IMR-90 (cell line): ENCODE measurements around the gene LTN1. TPM values are rescaled to one million over a fixed set of nuclear protein-coding genes. Genes with fewer than 3 reads are reported as not detected.

ENCODE experiments used
- ATAC-seq: fragments of 200-7000 bp; cut with Tn5 transposase; 2 replicates; pipeline ENCODE4 v1.9.1; 2020; ENCODE audit warnings: low read depth, mild to moderate bottlenecking, moderate library complexity
- BruUV-seq: library from RNA; stranded (reverse); fragments of 400-500 nt; replicated peaks from 2 replicates; lab custom pipeline; 2021; lab: Mats Ljungman, UMichigan
- CTCF ChIA-PET: fragments of 300-600 bp; formaldehyde crosslinking; extraction: SDS; loops from one replicate; lab custom pipeline; 2021; ENCODE audit warnings: antibody characterized with exemption; lab: Yijun Ruan, JAX
- POLR2A ChIA-PET: fragments of 300-600 bp; sonication (Branson Sonifier 250); formaldehyde crosslinking; loops from one replicate; lab custom pipeline; 2022; ENCODE audit warnings: antibody characterized with exemption; ENCODE audit not compliant: unreplicated experiment; lab: Charles Lee
- DNase-seq: peaks from one replicate; pipeline ENCODE4 v3.0.0; 2013
- H2AFZ ChIP-seq: replicated peaks from 2 replicates; pipeline ENCODE3; 2013; ENCODE audit warnings: low read length, mild to moderate bottlenecking; ENCODE audit not compliant: poor library complexity
- H2AK5ac ChIP-seq: 2 replicates; pipeline ENCODE4 v1.6.1; 2013; ENCODE audit warnings: low read depth, low read length, inconsistent platforms
- H2AK9ac ChIP-seq: replicated peaks from 2 replicates; pipeline ENCODE3; 2013; ENCODE audit warnings: mild to moderate bottlenecking, low read depth, low read length, moderate library complexity; ENCODE audit not compliant: poor library complexity
- H2BK120ac ChIP-seq: 2 replicates; pipeline ENCODE4 v1.6.1; 2013; ENCODE audit warnings: low read depth, low read length, inconsistent platforms
- H2BK15ac ChIP-seq: 3 replicates; pipeline ENCODE4 v1.6.1; 2013; ENCODE audit warnings: low read depth, low read length, inconsistent platforms
- H2BK20ac ChIP-seq: 2 replicates; pipeline ENCODE4 v1.6.1; 2013; ENCODE audit warnings: low read depth, mild to moderate bottlenecking, inconsistent platforms, low read length, moderate library complexity
- H2BK5ac ChIP-seq: 2 replicates; pipeline ENCODE4 v1.6.1; 2013; ENCODE audit warnings: mild to moderate bottlenecking, low read depth, low read length, inconsistent platforms; ENCODE audit not compliant: poor library complexity, severe bottlenecking
- H3K14ac ChIP-seq: replicated peaks from 2 replicates; pipeline ENCODE4 v1.6.1; 2013; ENCODE audit warnings: low read depth, low read length, inconsistent platforms
- H3K18ac ChIP-seq: 2 replicates; pipeline ENCODE4 v1.6.1; 2013; ENCODE audit warnings: low read depth, low read length, control low read depth
- H3K23ac ChIP-seq: 2 replicates; pipeline ENCODE4 v1.6.1; 2013; ENCODE audit warnings: low read depth, low read length, inconsistent platforms
- H3K27ac ChIP-seq: 2 replicates; pipeline ENCODE4 v1.5.1; 2013; ENCODE audit warnings: mild to moderate bottlenecking, control low read depth, low read length; ENCODE audit not compliant: insufficient read depth
- H3K27me3 ChIP-seq: 2 replicates; pipeline ENCODE4 v1.6.1; 2013; ENCODE audit warnings: low read length; ENCODE audit not compliant: control insufficient read depth, insufficient read depth
- H3K36me3 ChIP-seq: 2 replicates; pipeline ENCODE4 v1.6.1; 2013; ENCODE audit warnings: low read length, mixed read lengths; ENCODE audit not compliant: control insufficient read depth, insufficient read depth
- H3K4ac ChIP-seq: 2 replicates; pipeline ENCODE4 v1.6.1; 2013; ENCODE audit warnings: low read depth, low read length, inconsistent platforms
- H3K4me1 ChIP-seq: 2 replicates; pipeline ENCODE4 v1.6.1; 2013; ENCODE audit warnings: low read length, mixed read lengths; ENCODE audit not compliant: control insufficient read depth, insufficient read depth
- H3K4me2 ChIP-seq: 2 replicates; pipeline ENCODE4 v1.6.1; 2013; ENCODE audit warnings: low read depth, mild to moderate bottlenecking, control low read depth, low read length, moderate library complexity
- H3K4me3 ChIP-seq: 2 replicates; pipeline ENCODE4 v1.5.1; 2013; ENCODE audit warnings: low read depth, mild to moderate bottlenecking, control low read depth, low read length, moderate library complexity; ENCODE audit not compliant: insufficient read depth
- H3K56ac ChIP-seq: 2 replicates; pipeline ENCODE4 v1.6.1; 2013; ENCODE audit warnings: low read length, inconsistent platforms; ENCODE audit not compliant: insufficient read depth; ENCODE audit errors: extremely low read depth
- H3K79me1 ChIP-seq, 2 experiments: 2 replicates each; pipeline ENCODE4 v1.6.1; 2013; ENCODE audit warnings: low read length in 2 of 2, inconsistent platforms in 1 of 2, low read depth in 1 of 2
- H3K9ac ChIP-seq: 2 replicates; pipeline ENCODE4 v1.6.1; 2013; ENCODE audit warnings: low read depth, low read length, control low read depth
- H3K9me1 ChIP-seq: 2 replicates; pipeline ENCODE4 v1.6.1; 2013; ENCODE audit warnings: low read length, inconsistent platforms; ENCODE audit not compliant: insufficient read depth
- H3K9me3 ChIP-seq: 2 replicates; pipeline ENCODE4 v1.6.1; 2013; ENCODE audit warnings: low read length; ENCODE audit not compliant: control insufficient read depth, insufficient read depth
- H4K20me1 ChIP-seq: 2 replicates; pipeline ENCODE4 v1.6.1; 2013; ENCODE audit warnings: low read length, inconsistent platforms; ENCODE audit not compliant: insufficient read depth
- H4K5ac ChIP-seq: 2 replicates; pipeline ENCODE4 v1.6.1; 2013; ENCODE audit warnings: mild to moderate bottlenecking, low read depth, low read length, control low read depth
- H4K8ac ChIP-seq, 2 experiments: 2 replicates each; pipeline ENCODE4 v1.6.1; 2013; ENCODE audit warnings: low read depth in 2 of 2, low read length in 2 of 2, control low read depth in 1 of 2, inconsistent platforms in 1 of 2
- H4K91ac ChIP-seq: 2 replicates; pipeline ENCODE4 v1.6.1; 2013; ENCODE audit warnings: low read depth, low read length, inconsistent platforms; ENCODE audit not compliant: insufficient read depth
- CTCF ChIP-seq: conservative IDR thresholded peaks from 2 replicates; pipeline ENCODE4 v1.5.1; 2012; ENCODE audit warnings: mild to moderate bottlenecking, low read depth, low read length, improper control_type of control experiment
- MAZ ChIP-seq: IDR thresholded peaks from 2 replicates; pipeline ENCODE4 v1.6.1; 2012; ENCODE audit warnings: low read depth, mild to moderate bottlenecking, low read length, improper control_type of control experiment, moderate library complexity, borderline replicate concordance
- RAD21 ChIP-seq: IDR thresholded peaks from 2 replicates; pipeline ENCODE4 v1.6.1; 2012; ENCODE audit warnings: low read length, improper control_type of control experiment
- USF2 ChIP-seq: fragments of 150-350 bp; IDR thresholded peaks from 2 replicates; pipeline ENCODE4 v1.6.1; 2017; ENCODE audit warnings: mild to moderate bottlenecking, antibody characterized with exemption, low read length, low read depth
- WGBS, 2 experiments: methylation state at CpG; one replicate each; pipeline versions ENCODE4 v1.1.5 to v1.1.7; 2013; ENCODE audit warnings: missing lambda C conversion rate in 2 of 2; ENCODE audit not compliant: insufficient read length in 1 of 2; ENCODE audit errors: extremely low coverage in 2 of 2; 5-methylcytosine and 5-hydroxymethylcytosine counted together
- dilution Hi-C: fragments of 300-500 bp; cut with HindIII; formaldehyde crosslinking; loops from one replicate; pipeline ENCODE4 v1.14.3; 2018; ENCODE audit warnings: low sequenced_read_pairs; ENCODE audit not compliant: unreplicated experiment
- in situ Hi-C: fragments of 300-500 bp; cut with MboI; formaldehyde crosslinking; loops from 3 replicates; pipeline ENCODE4 v1.14.3; 2019; ENCODE audit warnings: low sequenced_read_pairs, inconsistent platforms, mixed read lengths
- intact Hi-C: fragments of 100-400 bp; cut with micrococcal nuclease; formaldehyde crosslinking; loops from 2 replicates; pipeline ENCODE4 v1.10.0; 2022
- polyA plus RNA-seq, 3 experiments: library from polyadenylated mRNA; depleted of rRNA; stranded (reverse); fragments of >200 nt; gene quantifications; 2 replicates each; pipeline ENCODE4 v1.2.3, GENCODE V29; 2012; ENCODE audit warnings: low replicate concordance in 1 of 3
- total RNA-seq: library from RNA; depleted of rRNA; stranded (reverse); fragments of >200 nt; gene quantifications from 2 replicates; pipeline ENCODE4 v1.2.3, GENCODE V29; 2012

Gene LTN1
- total and polyA plus RNA-seq, 2 of the 4 experiments (the other 2 are of a cell fraction) = 6.7 to 35.5 TPM

GRCh38 chr21:29025328-29025713, 32.6 kb upstream of the LTN1 start:
- Histone ChIP-seq H3K23ac (peak overlapping the region; percentile 43), H3K9me3 (no peaks in the 10 kb centered on the region), H3K4me3 (peak overlapping the region; percentile 64), H3K27ac (peak overlapping the region; percentile 39; the same call in 1 of the 2 replicates), H3K4ac (peak overlapping the region; percentile 79), H3K14ac (peak overlapping the region; percentile 87), H3K4me2 (peak overlapping the region; percentile 87), H3K9ac (peak overlapping the region; percentile 69), H4K20me1 (no peaks in the 10 kb centered on the region), H2BK20ac (no peak overlapping the region), H3K27me3 (no peaks in the 10 kb centered on the region), H3K56ac (peak overlapping the region; percentile 82), H3K79me1 (peaks cover 2 to 25% of the 10 kb centered on the region in 2 experiments; a peak in 3 of 4 replicates), H3K4me1 (no peaks in the 10 kb centered on the region), H3K36me3 (peaks cover 2% of the 10 kb centered on the region; the same call in 1 of the 2 replicates), H2AK9ac (peak overlapping the region; percentile 85), H3K9me1 (no peaks in the 10 kb centered on the region), H4K91ac (peak overlapping the region; percentile 10; the same call in 1 of the 2 replicates), H4K5ac (peak overlapping the region; percentile 62; the same call in 1 of the 2 replicates), H2BK5ac (peak overlapping the region; percentile 56), H4K8ac (peak overlapping the region; percentile 81; a peak in 3 of 4 replicates), H2AFZ (peak overlapping the region; percentile 98), H3K18ac (peak overlapping the region; percentile 2; the same call in 1 of the 2 replicates), H2BK120ac (no peak overlapping the region), H2BK15ac (no peak overlapping the region), H2AK5ac (peak overlapping the region; percentile 5; the same call in 1 of the 2 replicates)
- BruUV-seq = TSS peak; percentile 43
- ChIA-PET CTCF (interaction anchor here (0.7 to 1.0 kb wide), 2 partner anchors 33 to 60 kb away, joined by 3 to 4 read pairs; partner anchors contain the start of gene LTN1), POLR2A (interaction anchor here (0.8 to 1.8 kb wide), 3 partner anchors 23 to 48 kb away, joined by 4 to 7 read pairs (median 5); partner anchors contain the start of gene CCT8)
- peak; percentile 22 for DNase-seq
- 0% methylated on average over 2 of the region's 6 CpGs; no CpG with 5 or more reads in 1 of the 2 experiments for WGBS, 2 experiments
- TF ChIP-seq RAD21 (peak; percentile 21; the same call in 1 of the 2 replicates), MAZ (no peak), USF2 (no peak), CTCF (0 out of 2 replicates have a peak, but pooled peaks have one; percentile 9)
- in situ Hi-C loops (no loop called here), dilution Hi-C loops (no loop called here), intact Hi-C loops (loop anchor here (10.0 kb wide), 1 partner anchor 61 kb away; no protein-coding TSS in a partner anchor)
- peak; percentile 2; the same call in 1 of the 2 replicates for ATAC-seq
